Endothelial cell of umbilical vein (primary cell): ENCODE measurements around the gene NR3C1. TPM values are rescaled to one million over a fixed set of nuclear protein-coding genes. Genes with fewer than 3 reads are reported as not detected.

Experiments used
- BruUV-seq: library from RNA; stranded (reverse); fragments of 400-500 nt; replicated peaks from 2 replicates; lab custom pipeline; 2021; lab: Mats Ljungman, UMichigan
- CTCF ChIA-PET: fragments of 300-600, 350-600 bp; sonication (Branson Sonifier 250); formaldehyde crosslinking; loops from one replicate; lab custom pipeline; 2021; ENCODE audit warnings: antibody characterized with exemption, inconsistent platforms; lab: Charles Lee
- POLR2A ChIA-PET: fragments of 300-600, 350-600 bp; sonication (Branson Sonifier 250); formaldehyde crosslinking; loops from one replicate; lab custom pipeline; 2021; ENCODE audit warnings: antibody characterized with exemption, inconsistent platforms; lab: Charles Lee
- DNase-seq: peaks from one replicate; pipeline ENCODE4 v3.0.0-alpha.2; 2011; ENCODE audit warnings: low read depth, low spot score
- FAIRE-seq: peaks from 2 replicates; lab custom pipeline; 2011; peaks lifted over from hg19 to GRCh38; lab: Jason Lieb, UNC
- H2AFZ ChIP-seq: 2 replicates; pipeline ENCODE4 v1.6.0; 2012; ENCODE audit warnings: low read depth, low read length, control low read depth, inconsistent platforms
- H3K27ac ChIP-seq: 2 replicates; pipeline ENCODE4 v1.5.1; 2011; ENCODE audit warnings: low read depth, mild to moderate bottlenecking, control low read depth, low read length, moderate library complexity; ENCODE audit not compliant: insufficient read depth
- H3K27me3 ChIP-seq, 2 experiments: 2 replicates each; pipeline versions ENCODE4 v1.6.0 to v1.6.1; 2011; ENCODE audit warnings: low read length in 2 of 2, mixed read lengths in 1 of 2; ENCODE audit not compliant: control insufficient read depth in 2 of 2, insufficient read depth in 2 of 2
- H3K36me3 ChIP-seq, 2 experiments: 2 replicates in 1 of 2; 3 replicates in 1 of 2; pipeline ENCODE4 v1.5.1; 2011; ENCODE audit warnings: low read length in 2 of 2, mild to moderate bottlenecking in 1 of 2, moderate library complexity in 1 of 2; ENCODE audit not compliant: control insufficient read depth in 2 of 2, insufficient read depth in 2 of 2; ENCODE audit errors: extremely low read depth in 1 of 2
- H3K4me1 ChIP-seq: 3 replicates; pipeline ENCODE4 v1.5.1; 2011; ENCODE audit warnings: mild to moderate bottlenecking, low read length; ENCODE audit not compliant: control insufficient read depth, insufficient read depth; ENCODE audit errors: extremely low read depth
- H3K4me2 ChIP-seq: 2 replicates; pipeline ENCODE4 v1.6.1; 2011; ENCODE audit warnings: low read length, control low read depth, mixed read lengths; ENCODE audit not compliant: insufficient read depth
- H3K4me3 ChIP-seq, 3 experiments: fragments of 200-600 bp in 1 of 3; sonication (generic), shearing (Covaris generic) in 1 of 3; replicated peaks in 1 of 3; 2 replicates each; pipeline ENCODE4 v1.5.1; 2011 to 2016; ENCODE audit warnings: control low read depth in 3 of 3, low read length in 3 of 3, mild to moderate bottlenecking in 2 of 3, inconsistent platforms in 1 of 3, low read depth in 1 of 3, moderate library complexity in 1 of 3; ENCODE audit not compliant: insufficient read depth in 1 of 3
- H3K79me2 ChIP-seq: 2 replicates; pipeline ENCODE4 v1.6.0; 2012; ENCODE audit warnings: low read length, inconsistent platforms; ENCODE audit not compliant: control insufficient read depth, insufficient read depth
- H3K9ac ChIP-seq: replicated peaks from 2 replicates; pipeline ENCODE3; 2011; ENCODE audit warnings: low read length, control low read depth; ENCODE audit not compliant: insufficient read depth; ENCODE audit errors: extremely low read depth
- H3K9me1 ChIP-seq: replicated peaks from 3 replicates; pipeline ENCODE4 v1.6.0; 2011; ENCODE audit warnings: mild to moderate bottlenecking, low read length; ENCODE audit not compliant: control insufficient read depth, insufficient read depth; ENCODE audit errors: extremely low read depth
- H3K9me3 ChIP-seq: replicated peaks from 2 replicates; pipeline ENCODE4 v1.5.1; 2012; ENCODE audit warnings: low read length, inconsistent platforms; ENCODE audit not compliant: control insufficient read depth, insufficient read depth
- H4K20me1 ChIP-seq: replicated peaks from 2 replicates; pipeline ENCODE3; 2011; ENCODE audit warnings: mild to moderate bottlenecking, low read length; ENCODE audit not compliant: control insufficient read depth, insufficient read depth; ENCODE audit errors: extremely low read depth
- EZH2 ChIP-seq: IDR thresholded peaks from 2 replicates; pipeline ENCODE4 v1.6.1; 2012; ENCODE audit warnings: borderline replicate concordance, low read depth, mild to moderate bottlenecking, moderate library complexity, low read length, inconsistent platforms; ENCODE audit not compliant: severe bottlenecking
- FOS ChIP-seq: IDR thresholded peaks from 2 replicates; pipeline ENCODE4 v1.6.1; 2011; ENCODE audit warnings: mild to moderate bottlenecking, low read length, moderate library complexity, borderline replicate concordance; ENCODE audit not compliant: insufficient read depth
- GATA2 ChIP-seq: IDR thresholded peaks from 2 replicates; pipeline ENCODE4 v1.7.0; 2011; ENCODE audit warnings: low read depth, mild to moderate bottlenecking, moderate library complexity, mixed read lengths, low read length; ENCODE audit not compliant: insufficient read length, insufficient read depth
- JUN ChIP-seq: IDR thresholded peaks from 2 replicates; pipeline ENCODE4 v1.6.1; 2011; ENCODE audit warnings: borderline replicate concordance, low read depth; ENCODE audit not compliant: insufficient read length, insufficient read depth
- MYC ChIP-seq: IDR thresholded peaks from one replicate; pipeline ENCODE4 v1.6.1; 2011; ENCODE audit warnings: mild to moderate bottlenecking, low read depth, low read length
- POLR2A ChIP-seq: IDR thresholded peaks from 2 replicates; pipeline ENCODE4 v1.6.1; 2012; ENCODE audit warnings: low read depth, mild to moderate bottlenecking, control low read depth, low read length
- POLR2AphosphoS5 ChIP-seq: IDR thresholded peaks from 2 replicates; pipeline ENCODE4 v1.6.1; 2012; ENCODE audit warnings: low read depth, mild to moderate bottlenecking, control low read depth, low read length, moderate library complexity; ENCODE audit not compliant: insufficient read depth
- dilution Hi-C: fragments of 300-500 bp; cut with MboI; formaldehyde crosslinking; loops from one replicate; pipeline ENCODE4 v1.15.0; 2019; ENCODE audit warnings: low sequenced_read_pairs; ENCODE audit not compliant: extremely low pct_ligation_motif_present
- intact Hi-C: fragments of 100-400 bp; cut with micrococcal nuclease; formaldehyde crosslinking; loops from one replicate; pipeline ENCODE4 v1.10.0; 2022
- polyA plus RNA-seq, 4 experiments: library from polyadenylated mRNA; depleted of rRNA in 3 of 4; stranded (reverse) in 3 of 4; unstranded in 1 of 4; fragments of >200 nt; gene quantifications; 2 replicates each; pipeline versions ENCODE4 v1.2.1 to v1.2.3, GENCODE V29; 2011 to 2012; ENCODE audit warnings: missing spikeins in 1 of 4
- total RNA-seq: library from RNA; stranded (reverse); gene quantifications from 2 replicates; pipeline ENCODE4 v1.2.3, GENCODE V29; 2021
- TF ChIP-seq, protein P1 (sequence below), 2 donors: IDR thresholded peaks; 1 replicate in 1 of 2; 2 replicates in 1 of 2; pipeline ENCODE4 v1.5.1; 2011; ENCODE audit warnings: low read length in 2 of 2, mild to moderate bottlenecking in 2 of 2, moderate library complexity in 2 of 2, control low read depth in 1 of 2, inconsistent platforms in 1 of 2, low read depth in 1 of 2; ENCODE audit not compliant: insufficient read depth in 1 of 2; ENCODE audit errors: extremely low read depth in 1 of 2
- TF ChIP-seq, protein P2 (sequence below): IDR thresholded peaks from 2 replicates; pipeline ENCODE4 v1.6.1; 2011; ENCODE audit not compliant: insufficient read depth, insufficient read length

NR3C1 gene
- total and polyA plus RNA-seq, 2 donors (not counting 3 experiments of a cell fraction or from before 2014, with no cell fraction given) = 4.1 to 17.0 TPM

DNA sequence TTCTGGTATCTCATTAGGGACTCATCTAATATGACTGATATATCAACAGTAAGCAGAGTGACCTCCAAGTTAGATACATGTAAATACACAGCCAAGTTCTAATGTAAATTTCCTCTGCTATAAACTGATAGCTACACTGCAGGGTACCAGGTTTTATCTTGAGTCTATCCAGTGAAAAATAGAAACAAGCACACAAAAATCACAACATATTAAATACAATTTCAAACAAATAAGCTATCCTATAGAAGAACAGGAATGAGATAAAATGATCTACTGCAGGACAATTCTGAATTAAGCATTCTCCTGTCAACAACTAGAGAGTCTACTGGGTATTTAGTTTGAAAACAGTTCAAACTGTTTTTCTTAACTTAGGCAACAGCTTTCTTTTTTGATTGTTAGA is 42.7 kb downstream of the NR3C1 start:
- Histone ChIP-seq H4K20me1 (no peaks in the 10 kb centered on the region), H3K79me2 (peaks cover 27% of the 10 kb centered on the region), H3K9me1 (no peaks in the 10 kb centered on the region), H3K27me3 (no peaks in the 10 kb centered on the region), H2AFZ (no peak overlapping the region), H3K9ac (no peak overlapping the region), H3K27ac (no peak overlapping the region), H3K4me3 (no peak overlapping the region), H3K4me1 (peaks cover 5% of the 10 kb centered on the region), H3K9me3 (no peaks in the 10 kb centered on the region), H3K4me2 (no peak overlapping the region), H3K36me3 (no peaks in the 10 kb centered on the region)
- TF ChIP-seq FOS (no peak), JUN (no peak), MYC (no peak), GATA2 (no peak), POLR2A (no peak)
- TF ChIP-seq, protein P1, sequence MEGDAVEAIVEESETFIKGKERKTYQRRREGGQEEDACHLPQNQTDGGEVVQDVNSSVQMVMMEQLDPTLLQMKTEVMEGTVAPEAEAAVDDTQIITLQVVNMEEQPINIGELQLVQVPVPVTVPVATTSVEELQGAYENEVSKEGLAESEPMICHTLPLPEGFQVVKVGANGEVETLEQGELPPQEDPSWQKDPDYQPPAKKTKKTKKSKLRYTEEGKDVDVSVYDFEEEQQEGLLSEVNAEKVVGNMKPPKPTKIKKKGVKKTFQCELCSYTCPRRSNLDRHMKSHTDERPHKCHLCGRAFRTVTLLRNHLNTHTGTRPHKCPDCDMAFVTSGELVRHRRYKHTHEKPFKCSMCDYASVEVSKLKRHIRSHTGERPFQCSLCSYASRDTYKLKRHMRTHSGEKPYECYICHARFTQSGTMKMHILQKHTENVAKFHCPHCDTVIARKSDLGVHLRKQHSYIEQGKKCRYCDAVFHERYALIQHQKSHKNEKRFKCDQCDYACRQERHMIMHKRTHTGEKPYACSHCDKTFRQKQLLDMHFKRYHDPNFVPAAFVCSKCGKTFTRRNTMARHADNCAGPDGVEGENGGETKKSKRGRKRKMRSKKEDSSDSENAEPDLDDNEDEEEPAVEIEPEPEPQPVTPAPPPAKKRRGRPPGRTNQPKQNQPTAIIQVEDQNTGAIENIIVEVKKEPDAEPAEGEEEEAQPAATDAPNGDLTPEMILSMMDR (IDR thresholded peaks at IDR 0.05; ENCODE audit: extremely low read depth in 1 of 2, insufficient read depth in 1 of 2, low read depth in 1 of 2, low read length in 2 of 2) = no peak
- ChIA-PET POLR2A (no interaction called here), CTCF (interaction anchor here (0.7 to 1.5 kb wide), 5 partner anchors 10 to 44 kb away, joined by 3 to 4 read pairs (median 4); no protein-coding TSS in a partner anchor)
- FAIRE-seq (no peak), DNase-seq (no peak)
- intact Hi-C loops (no loop called here), dilution Hi-C loops (no loop called here)
- BruUV-seq = no TSS peak

DNA sequence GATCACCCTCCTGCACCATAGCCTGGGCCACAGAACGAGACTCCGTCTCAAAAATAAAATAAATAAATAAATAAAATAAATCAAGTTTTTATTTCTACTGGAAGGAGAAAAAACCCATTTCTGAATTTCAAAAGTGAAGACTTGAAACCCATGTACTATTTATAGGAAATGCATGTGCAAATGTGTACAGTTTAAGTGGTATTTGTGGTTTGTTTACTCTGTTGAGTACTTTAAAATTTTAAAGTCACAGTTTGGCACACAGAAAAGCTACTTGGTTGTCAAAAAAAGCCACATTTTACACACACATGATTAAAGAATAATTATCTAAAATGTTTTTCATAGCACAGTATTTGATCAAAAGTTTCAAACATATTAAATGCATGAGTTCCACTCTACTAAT is 43.6 kb downstream of the NR3C1 start:
- H3K4me3 ChIP-seq = no peak overlapping the region
- H3K4me2 ChIP-seq = no peak overlapping the region
- CTCF ChIA-PET = interaction anchor here (0.9 kb wide), 1 partner anchor 9 kb away, joined by 3 read pairs; no protein-coding TSS in a partner anchor
- peaks cover 9% of the 10 kb centered on the region for H3K4me1 ChIP-seq
- intact Hi-C loops = no loop called here
- BruUV-seq = no TSS peak
- H3K9me1 ChIP-seq = no peaks in the 10 kb centered on the region
- dilution Hi-C loops = no loop called here
- POLR2A ChIA-PET = no interaction called here
- H3K9me3 ChIP-seq = no peaks in the 10 kb centered on the region
- no peak for DNase-seq
- no peak for FAIRE-seq
- peaks cover 31% of the 10 kb centered on the region for H3K79me2 ChIP-seq
- H3K9ac ChIP-seq = no peak overlapping the region
- no peak for TF ChIP-seq GATA2
- TF ChIP-seq, protein P1 (IDR thresholded peaks at IDR 0.05; ENCODE audit: extremely low read depth in 1 of 2, insufficient read depth in 1 of 2, low read depth in 1 of 2, low read length in 2 of 2) = no peak
- no peak for TF ChIP-seq POLR2AphosphoS5
- no peak for TF ChIP-seq FOS
- TF ChIP-seq, protein P2, sequence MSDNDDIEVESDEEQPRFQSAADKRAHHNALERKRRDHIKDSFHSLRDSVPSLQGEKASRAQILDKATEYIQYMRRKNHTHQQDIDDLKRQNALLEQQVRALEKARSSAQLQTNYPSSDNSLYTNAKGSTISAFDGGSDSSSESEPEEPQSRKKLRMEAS = no peak
- TF ChIP-seq POLR2A = no peak
- TF ChIP-seq MYC = no peak
- TF ChIP-seq JUN = no peak
- TF ChIP-seq EZH2 = no peak
- no peaks in the 10 kb centered on the region for H4K20me1 ChIP-seq
- no peaks in the 10 kb centered on the region for H3K27me3 ChIP-seq
- no peaks in the 10 kb centered on the region for H3K36me3 ChIP-seq
- H2AFZ ChIP-seq = no peak overlapping the region
- H3K27ac ChIP-seq = no peak overlapping the region
